Smooth muscle cell (in vitro differentiated cells): Measurements from ENCODE around the gene NOS1. TPM values are rescaled to one million over a fixed set of nuclear protein-coding genes. Genes with fewer than 3 reads are reported as not detected.
"Not testable (repeated sequence)": the region's sequence is repeated elsewhere in the genome, so short reads cannot be mapped to it uniquely, and the experiment has no call there.

Experiments used
- DNase-seq: peaks from one replicate; lab custom pipeline; 2025; ENCODE audit not compliant: unreplicated experiment; lab: John Stamatoyannopoulos, UW
- H2AFZ ChIP-seq: fragments of 200-600 bp; sonication (generic); 2 replicates; pipeline ENCODE4 v1.6.0; 2016; ENCODE audit warnings: antibody characterized with exemption, low read depth, mild to moderate bottlenecking
- H3F3A ChIP-seq: fragments of 200-600 bp; sonication (generic); 2 replicates; pipeline ENCODE4 v1.6.0; 2017; ENCODE audit warnings: antibody characterized with exemption, low read depth
- H3K27ac ChIP-seq: fragments of 200-600 bp; sonication (generic); 2 replicates; pipeline ENCODE4 v1.5.1; 2016; ENCODE audit warnings: low read depth, mild to moderate bottlenecking
- H3K27me3 ChIP-seq: fragments of 200-600 bp; sonication (generic); 2 replicates; pipeline ENCODE4 v1.6.1; 2016; ENCODE audit warnings: low read depth, mild to moderate bottlenecking
- H3K36me3 ChIP-seq: fragments of 200-600 bp; sonication (generic); 2 replicates; pipeline ENCODE4 v1.5.1; 2016; ENCODE audit warnings: low read depth
- H3K4me1 ChIP-seq: fragments of 200-600 bp; sonication (generic); 2 replicates; pipeline ENCODE4 v1.5.1; 2016; ENCODE audit warnings: low read depth
- H3K4me2 ChIP-seq: fragments of 200-600 bp; sonication (generic); 2 replicates; pipeline ENCODE4 v1.6.0; 2016; ENCODE audit warnings: mild to moderate bottlenecking
- H3K4me3 ChIP-seq: fragments of 200-600 bp; sonication (generic); 2 replicates; pipeline ENCODE4 v1.5.1; 2016; ENCODE audit warnings: mild to moderate bottlenecking
- H3K79me2 ChIP-seq: fragments of 200-600 bp; sonication (generic); 2 replicates; pipeline ENCODE4 v1.6.0; 2016; ENCODE audit warnings: low read depth, mild to moderate bottlenecking
- H3K9ac ChIP-seq: fragments of 200-600 bp; sonication (generic); 2 replicates; pipeline ENCODE4 v1.6.0; 2016; ENCODE audit warnings: low read depth
- H3K9me3 ChIP-seq: fragments of 200-600 bp; sonication (generic); replicated peaks from 2 replicates; pipeline ENCODE4 v1.5.1; 2016; ENCODE audit warnings: low read depth
- H4K20me1 ChIP-seq: fragments of 200-600 bp; sonication (generic); 2 replicates; pipeline ENCODE4 v1.6.0; 2016; ENCODE audit warnings: low read depth
- CTCF ChIP-seq: fragments of 200-600 bp; sonication (generic); IDR thresholded peaks from 2 replicates; pipeline ENCODE4 v1.5.1; 2017; ENCODE audit warnings: borderline replicate concordance, mild to moderate bottlenecking, antibody characterized with exemption; ENCODE audit not compliant: insufficient read depth, poor library complexity, severe bottlenecking
- WGBS: methylation state at CpG from one replicate; pipeline ENCODE4 v1.1.7; 2016; ENCODE audit warnings: low lambda C conversion rate; 5-methylcytosine and 5-hydroxymethylcytosine counted together
- polyA plus RNA-seq: library from polyadenylated mRNA; unstranded; fragments of >200 nt; fragmentation: Nextera tagmentation; extraction: Ambion mirVana; gene quantifications from 2 replicates; pipeline ENCODE4 v1.2.1, GENCODE V29; 2016
- total RNA-seq: library from RNA; depleted of rRNA; stranded (reverse); fragments of >200 nt; gene quantifications from 2 replicates; pipeline ENCODE4 v1.2.3, GENCODE V29; 2014

The NOS1 gene
- total and polyA plus RNA-seq, 2 experiments from 2014 or later, result 0.09 TPM; not detected in 1

GRCh38 chr12:117188121-117188665, 173.2 kb downstream of the NOS1 start:
- Histone ChIP-seq H3K9me3 (no peaks in the 10 kb centered on the region), H2AFZ (no peak overlapping the region), H3K27me3 (no peaks in the 10 kb centered on the region), H3K79me2 (peaks cover 21% of the 10 kb centered on the region), H3K9ac (no peak overlapping the region), H3K4me2 (peak overlapping the region; percentile 92), H3K4me1 (peaks cover 6% of the 10 kb centered on the region), H3K36me3 (peaks cover 8% of the 10 kb centered on the region), H3F3A (no peaks in the 10 kb centered on the region), H4K20me1 (peaks cover 24% of the 10 kb centered on the region), H3K27ac (no peak overlapping the region), H3K4me3 (no peak overlapping the region)
- no peak for TF ChIP-seq CTCF
- 96% methylated on average over 12 of the region's 12 CpGs for WGBS
- no peak for DNase-seq

GRCh38 chr12:117187421-117187820, 174.0 kb downstream of the NOS1 start:
- Histone ChIP-seq H3K27me3 (no peaks in the 10 kb centered on the region), H3F3A (no peaks in the 10 kb centered on the region), H3K9me3 (no peaks in the 10 kb centered on the region), H3K36me3 (peaks cover 8% of the 10 kb centered on the region), H3K9ac (no peak overlapping the region), H3K4me2 (no peak overlapping the region), H3K4me1 (peaks cover 6% of the 10 kb centered on the region), H3K27ac (no peak overlapping the region), H2AFZ (no peak overlapping the region), H4K20me1 (peaks cover 24% of the 10 kb centered on the region), H3K4me3 (no peak overlapping the region), H3K79me2 (peaks cover 21% of the 10 kb centered on the region)
- 93% methylated on average over 4 of the region's 4 CpGs for WGBS
- no peak for TF ChIP-seq CTCF
- DNase-seq, result no peak

- Histone ChIP-seq H3K27me3 (no peaks in the 10 kb centered on the region), H3K9ac (no peak overlapping the region), H3K27ac (no peak overlapping the region), H3K9me3 (peaks cover 3% of the 10 kb centered on the region), H3K79me2 (peaks cover 5% of the 10 kb centered on the region), H3K36me3 (peaks cover 25% of the 10 kb centered on the region), H3F3A (no peaks in the 10 kb centered on the region), H3K4me2 (no peak overlapping the region), H3K4me1 (no peaks in the 10 kb centered on the region), H4K20me1 (peaks cover 18% of the 10 kb centered on the region), H2AFZ (no peak overlapping the region), H3K4me3 (no peak overlapping the region)
- WGBS, result 95% methylated on average over 3 of the region's 3 CpGs
- DNase-seq, result no peak
- TF ChIP-seq CTCF, result no peak
Observed at GRCh38 chr12:117182866-117183265, 178.6 kb downstream of the NOS1 start.

GRCh38 chr12:117181468-117181843, 180.0 kb downstream of the NOS1 start:
- not testable (repeated sequence) for H3K9me3 ChIP-seq, H3K4me3 ChIP-seq, H3K79me2 ChIP-seq, H3K27ac ChIP-seq, DNase-seq, H3F3A ChIP-seq, H4K20me1 ChIP-seq, H3K4me2 ChIP-seq, H3K4me1 ChIP-seq, H2AFZ ChIP-seq, H3K27me3 ChIP-seq, H3K9ac ChIP-seq
- 94% methylated on average over 8 of the region's 8 CpGs for WGBS
- H3K36me3 ChIP-seq, result peaks cover 25% of the 10 kb centered on the region
